ENCODE results near the gene NCBP2L. TPM values are rescaled to one million over a fixed set of nuclear protein-coding genes. Genes with fewer than 3 reads are reported as not detected.

The NCBP2L gene
- under 1 TPM in 1 of 4 donors, not detected in 3; 0.05 TPM for polyA plus RNA-seq (ENCODE audit: insufficient read length in 4 of 4)

GRCh38 chrX:107777536-107777832 is at the start of gene NCBP2L:
Gene NCBP2L (plus strand): TSS chrX:107777733. CDS start chrX:107794221, 16,488 bp downstream.
- no peak for DNase-seq (ENCODE audit: low read depth in 4 of 4, low spot score in 2 of 4)

DNA sequence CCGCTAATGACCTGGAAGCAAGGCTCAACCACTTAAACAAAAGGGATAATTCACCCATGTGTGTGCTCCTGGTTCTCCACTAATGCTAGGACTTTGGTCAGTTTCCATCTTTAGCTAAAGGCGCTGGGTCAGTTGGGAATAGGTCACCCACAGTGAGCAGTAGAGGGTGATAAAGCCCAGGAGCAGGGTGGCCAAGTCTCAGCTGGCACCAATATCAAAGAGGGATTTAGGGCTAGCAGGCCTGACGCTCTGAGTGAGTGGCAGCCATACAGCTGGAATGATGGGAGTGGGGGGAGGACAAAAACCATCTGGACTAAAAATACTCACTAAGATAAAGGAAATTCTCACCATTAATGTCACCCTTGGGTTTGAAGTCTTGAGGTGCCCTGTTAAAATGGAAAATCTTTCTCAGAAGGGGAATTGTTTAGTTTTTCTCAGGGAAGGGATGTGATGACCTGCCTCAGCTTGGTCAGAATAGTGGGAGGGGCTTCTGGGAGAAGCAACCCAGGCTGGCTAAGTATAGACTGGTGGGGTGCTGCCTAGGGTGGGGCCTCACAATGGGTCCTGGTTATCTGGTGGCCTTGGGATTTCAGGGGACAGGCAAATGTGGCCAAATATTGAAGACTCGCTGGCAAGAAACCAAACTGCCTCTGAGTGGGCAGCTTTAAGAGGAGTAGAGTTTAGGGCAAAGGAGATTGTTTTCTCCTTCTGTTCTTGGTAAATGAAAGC is 49.0 kb upstream of the NCBP2L start:
- DNase-seq (ENCODE audit: low read depth in 4 of 4, low spot score in 2 of 4) = no peak

GRCh38 chrX:107729558-107730297 is 47.8 kb upstream of the NCBP2L start:
- DNase-seq (ENCODE audit: low read depth in 4 of 4, low spot score in 2 of 4) = no peak

DNA sequence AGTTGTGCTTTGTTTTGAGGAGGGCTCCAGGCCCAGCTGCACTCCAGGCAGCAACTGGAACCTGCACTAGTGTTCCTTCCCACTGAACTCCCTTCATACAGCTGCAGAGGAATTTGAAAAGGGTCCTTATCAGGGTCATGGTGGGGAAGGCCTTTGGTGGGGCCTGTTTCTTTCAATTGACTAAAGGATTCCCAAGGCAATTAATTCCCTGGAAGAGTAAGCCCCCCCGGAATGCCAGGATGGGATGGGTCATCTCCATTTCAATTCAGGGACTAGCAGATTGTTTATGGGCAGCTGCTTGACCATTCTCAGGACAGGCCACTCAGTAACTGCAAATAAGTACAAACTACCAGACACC is 47.3 kb upstream of the NCBP2L start:
- no peak for DNase-seq (ENCODE audit: low read depth in 4 of 4, low spot score in 2 of 4)

GRCh38 chrX:107730991-107731766 is 46.4 kb upstream of the NCBP2L start:
- no peak for DNase-seq (ENCODE audit: low read depth in 4 of 4, low spot score in 2 of 4)

DNA sequence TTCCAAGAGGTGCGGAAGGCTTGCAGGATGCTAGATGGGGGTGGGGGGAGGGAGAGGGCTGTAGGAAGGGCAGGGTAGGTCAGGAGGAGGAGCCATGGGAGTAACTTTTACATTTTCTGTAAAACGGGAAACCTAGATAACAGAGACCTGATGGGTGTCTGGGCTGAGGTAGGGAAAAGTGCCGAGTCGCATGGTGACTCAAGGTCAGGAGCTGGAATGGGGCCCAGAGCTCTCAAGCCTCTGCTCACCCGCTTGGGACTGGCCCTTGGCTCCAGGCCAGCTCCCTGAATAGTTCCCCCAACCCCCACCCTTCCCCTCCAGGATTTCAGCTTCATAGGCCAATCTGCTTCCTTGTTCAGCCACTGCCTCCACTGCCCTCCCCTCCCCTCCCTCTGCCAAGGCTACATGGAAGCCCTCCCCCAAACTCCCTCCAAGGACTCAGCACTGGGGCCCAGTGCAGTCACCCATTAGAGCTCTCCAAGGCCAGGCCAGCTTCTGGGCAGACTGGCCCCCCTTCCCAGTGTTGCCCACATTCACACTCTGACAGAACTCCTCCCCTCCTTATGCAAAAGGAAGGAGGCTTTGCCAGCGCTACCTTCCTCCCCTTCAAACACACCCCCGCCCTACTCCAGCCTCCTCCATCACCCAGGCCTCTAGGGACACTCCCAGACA is 45.6 kb upstream of the NCBP2L start:
- no peak for DNase-seq (ENCODE audit: low read depth in 4 of 4, low spot score in 2 of 4)

GRCh38 chrX:107733686-107734085 is 43.8 kb upstream of the NCBP2L start:
- no peak for DNase-seq (ENCODE audit: low read depth in 4 of 4, low spot score in 2 of 4)

DNA sequence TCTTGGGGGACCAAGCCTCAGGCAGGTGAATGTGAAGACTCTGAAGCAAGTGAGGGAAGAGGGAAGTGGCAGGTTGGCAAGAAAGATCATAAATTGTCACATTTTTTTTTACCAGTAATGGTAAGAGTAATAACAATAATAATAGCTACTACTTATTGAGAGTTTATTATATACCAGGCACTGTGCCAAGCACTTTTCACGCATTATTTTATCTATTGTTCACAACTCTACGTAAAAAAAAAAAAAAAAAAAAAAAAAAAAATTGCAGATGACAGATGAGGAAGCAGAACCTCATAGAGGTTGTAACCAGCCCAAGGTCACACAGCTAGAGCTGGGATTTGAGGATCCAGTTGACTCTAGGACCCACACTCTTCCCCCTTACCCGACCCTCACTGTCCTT is 42.9 kb upstream of the NCBP2L start:
- no peak for DNase-seq (ENCODE audit: low read depth in 4 of 4, low spot score in 2 of 4)

DNA sequence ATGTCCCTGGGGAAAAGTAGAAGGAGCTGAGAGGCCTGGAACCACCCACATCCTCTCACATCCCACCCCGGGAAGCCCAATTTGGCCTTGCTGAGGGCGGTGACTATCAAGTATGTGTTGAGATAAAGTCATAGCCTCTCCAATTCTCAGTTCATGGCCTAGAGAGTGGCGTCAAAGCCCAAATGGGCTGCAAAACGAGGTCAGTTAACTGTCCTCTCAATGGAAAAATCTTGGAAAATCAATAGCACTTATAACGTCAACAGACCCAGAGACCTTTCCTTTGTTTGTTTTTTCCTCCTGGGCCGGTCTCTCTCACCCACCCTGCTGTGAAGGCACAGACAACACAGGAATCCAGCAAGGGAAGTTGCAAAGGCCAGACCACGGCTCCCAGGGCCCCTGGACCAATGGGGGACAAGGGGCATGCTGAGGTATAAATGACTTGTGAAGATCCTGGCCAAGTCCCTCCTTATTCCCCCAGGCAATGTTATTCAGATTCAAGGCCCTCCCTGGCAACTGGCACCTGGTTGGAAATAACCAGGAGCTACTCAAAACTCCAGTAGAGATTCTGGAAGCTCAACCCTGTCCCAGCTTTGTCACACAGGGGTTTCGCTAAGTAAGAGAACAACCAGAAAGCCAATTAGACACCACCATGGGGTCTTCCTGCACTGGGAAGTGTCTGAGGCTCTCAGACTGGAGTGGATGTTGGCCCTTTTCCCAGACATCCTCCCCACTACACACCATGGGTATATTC is 40.6 kb upstream of the NCBP2L start:
- no peak for DNase-seq (ENCODE audit: low read depth in 4 of 4, low spot score in 2 of 4)

DNA sequence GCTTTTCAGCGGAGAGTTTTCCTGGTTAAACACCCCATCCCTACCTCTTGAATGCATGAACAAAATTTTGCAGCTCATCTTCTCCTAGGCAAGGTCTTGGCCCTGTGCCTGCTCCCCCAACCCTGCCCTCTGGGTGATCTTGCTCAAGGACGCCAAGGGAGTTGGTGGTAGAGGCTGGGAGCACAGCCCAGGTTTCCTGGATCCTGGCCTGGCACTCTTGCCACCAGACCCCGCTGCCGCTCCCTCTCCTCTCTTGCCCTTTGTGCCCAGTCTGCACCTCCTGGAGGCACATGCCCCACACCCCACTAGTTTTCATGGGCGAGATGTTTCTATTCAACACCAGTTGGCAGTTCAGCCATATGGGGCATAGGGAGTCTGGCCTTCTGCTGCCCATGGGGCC is 39.3 kb upstream of the NCBP2L start:
- DNase-seq (ENCODE audit: low read depth in 4 of 4, low spot score in 2 of 4) = no peak

DNA sequence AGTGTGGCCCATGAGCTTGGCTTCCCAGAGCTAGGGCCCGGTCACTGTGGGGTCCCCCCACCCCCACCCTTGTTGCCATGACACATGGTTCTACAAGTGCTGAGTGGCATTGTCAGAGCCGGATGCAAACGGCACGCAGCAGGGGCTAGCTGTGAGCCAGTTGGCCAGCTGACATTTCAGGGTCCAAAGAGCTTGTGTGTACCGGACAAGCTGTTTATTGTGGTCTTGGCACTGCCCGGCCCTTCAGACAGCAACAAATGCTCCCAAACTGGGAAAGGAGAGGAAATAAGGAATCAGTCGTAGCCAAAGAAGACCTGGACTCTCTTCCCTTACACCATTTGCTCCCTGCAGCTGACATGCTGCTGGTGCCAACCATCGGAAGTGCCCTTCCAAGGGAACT is 38.8 kb upstream of the NCBP2L start:
- no peak for DNase-seq (ENCODE audit: low read depth in 4 of 4, low spot score in 2 of 4)

DNA sequence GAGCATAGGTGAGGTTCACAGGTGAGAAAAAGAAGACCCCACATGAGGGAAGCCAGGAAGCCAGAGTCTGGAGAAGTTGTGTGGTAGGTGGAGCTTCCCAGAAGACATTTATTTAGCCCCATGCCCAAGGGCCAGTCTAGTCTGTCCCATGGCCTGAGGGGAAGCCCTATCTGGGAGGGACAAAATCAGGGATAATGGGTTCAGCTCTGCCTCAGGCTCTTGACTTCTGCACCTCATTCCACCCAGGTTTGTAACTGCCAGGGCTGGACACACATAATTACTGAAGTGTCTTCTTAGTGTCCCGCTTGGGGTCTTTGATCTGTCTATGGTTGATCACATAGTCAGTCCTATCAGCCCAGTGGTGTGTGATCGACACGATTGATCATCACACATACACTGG is 38.0 kb upstream of the NCBP2L start:
- no peak for DNase-seq (ENCODE audit: low read depth in 4 of 4, low spot score in 2 of 4)

GRCh38 chrX:107741404-107741790 is 36.1 kb upstream of the NCBP2L start:
- DNase-seq (ENCODE audit: low read depth in 4 of 4, low spot score in 2 of 4) = no peak

GRCh38 chrX:107742700-107743191 is 34.8 kb upstream of the NCBP2L start:
- DNase-seq (ENCODE audit: low read depth in 4 of 4, low spot score in 2 of 4) = no peak

DNA sequence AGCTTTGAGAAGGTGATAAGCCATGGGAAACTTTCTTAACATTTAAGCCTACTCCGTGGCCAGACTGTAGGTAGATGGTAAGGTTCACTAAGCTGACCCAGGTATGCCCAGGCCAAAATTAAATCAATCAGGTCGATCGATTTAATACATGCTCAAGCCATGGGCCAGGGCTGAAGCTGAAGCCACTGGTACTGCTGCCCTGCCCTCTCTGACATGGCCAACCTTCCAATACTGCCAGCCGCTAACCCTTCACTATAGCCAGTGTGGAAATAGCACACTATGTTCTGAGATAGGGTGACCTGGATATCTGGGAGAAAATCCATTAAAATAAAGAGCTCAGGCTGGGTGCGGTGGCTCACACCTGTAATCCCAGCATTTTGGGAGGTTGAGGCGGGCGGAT is 33.5 kb upstream of the NCBP2L start:
- DNase-seq (ENCODE audit: low read depth in 4 of 4, low spot score in 2 of 4) = no peak

- no peak for DNase-seq (ENCODE audit: low read depth in 4 of 4, low spot score in 2 of 4)
These were observed 32.7 kb upstream of the NCBP2L start for GRCh38 chrX:107744868-107745267.

DNA sequence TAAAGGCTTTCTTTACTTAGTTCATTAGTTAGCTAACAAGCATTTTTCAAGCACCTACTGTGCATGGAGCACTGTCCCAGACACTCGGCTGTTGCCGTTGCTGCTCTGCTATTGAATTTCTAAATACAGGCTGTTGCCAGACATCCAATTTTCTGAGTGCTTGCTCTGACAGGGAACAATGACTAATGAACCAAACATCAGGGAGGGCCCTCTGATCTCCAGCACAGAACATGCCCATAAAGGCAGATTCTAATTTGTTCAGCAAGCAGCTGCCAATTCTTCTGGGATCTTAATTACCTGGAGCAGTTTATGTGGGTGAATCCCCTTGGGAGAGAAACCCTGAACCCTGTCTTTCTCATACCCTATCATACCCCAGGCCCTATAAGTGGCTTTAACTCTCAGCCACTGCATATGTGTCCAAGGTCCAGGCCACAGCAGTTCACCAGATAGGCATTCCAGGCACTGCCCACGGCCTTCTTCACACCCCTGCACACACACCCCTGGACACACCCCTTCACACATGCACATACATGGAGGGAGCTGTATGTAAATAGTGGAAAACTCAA is 29.9 kb upstream of the NCBP2L start:
- DNase-seq (ENCODE audit: low read depth in 4 of 4, low spot score in 2 of 4) = no peak

- DNase-seq (ENCODE audit: low read depth in 4 of 4, low spot score in 2 of 4) = no peak
These were observed 29.0 kb upstream of the NCBP2L start for GRCh38 chrX:107748506-107748905.

- no peak for DNase-seq (ENCODE audit: low read depth in 4 of 4, low spot score in 2 of 4)
These were observed 27.3 kb upstream of the NCBP2L start for GRCh38 chrX:107750263-107750662.

DNA sequence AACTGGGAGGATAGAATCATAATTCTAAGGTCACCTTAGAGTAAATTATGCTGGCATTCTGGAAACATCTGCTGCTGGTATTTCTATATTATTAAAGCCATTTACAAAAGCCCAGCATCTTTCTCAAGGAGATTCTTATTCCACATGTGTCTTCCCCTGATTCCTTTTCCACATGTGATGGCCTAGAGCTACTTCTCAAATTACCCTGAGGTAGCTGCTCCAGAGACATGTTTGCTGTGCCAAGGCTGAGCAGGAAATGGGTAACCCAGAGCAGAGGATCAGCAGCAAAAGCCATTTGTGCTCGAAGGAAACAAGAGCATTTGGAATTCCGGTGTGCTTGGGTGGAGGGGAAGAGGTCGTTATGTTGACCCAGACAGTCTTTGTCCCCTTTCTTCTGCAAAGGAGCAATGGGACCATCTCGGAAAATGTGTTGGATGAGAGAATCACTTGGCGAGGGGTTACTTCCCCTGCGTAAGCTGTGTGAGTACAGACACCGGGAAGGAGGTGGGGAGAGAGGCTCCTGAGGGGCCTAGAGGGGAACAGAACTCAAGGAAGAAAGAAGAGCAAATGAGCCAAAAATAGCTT is 26.6 kb upstream of the NCBP2L start:
- no peak for DNase-seq (ENCODE audit: low read depth in 4 of 4, low spot score in 2 of 4)
